ENCODE results near the gene ELMO1. TPM values are rescaled to one million over a fixed set of nuclear protein-coding genes. Genes with fewer than 3 reads are reported as not detected.
A peak's percentile ranks its signal among the peaks of the same experiment; 100 is the strongest.

The ELMO1 gene
- total and polyA plus RNA-seq, 10 of the 15 experiments (the other 5 are each of a cell fraction or from before 2014, with no cell fraction given) = 22.6 to 85.9 (median 56.6) TPM

DNA sequence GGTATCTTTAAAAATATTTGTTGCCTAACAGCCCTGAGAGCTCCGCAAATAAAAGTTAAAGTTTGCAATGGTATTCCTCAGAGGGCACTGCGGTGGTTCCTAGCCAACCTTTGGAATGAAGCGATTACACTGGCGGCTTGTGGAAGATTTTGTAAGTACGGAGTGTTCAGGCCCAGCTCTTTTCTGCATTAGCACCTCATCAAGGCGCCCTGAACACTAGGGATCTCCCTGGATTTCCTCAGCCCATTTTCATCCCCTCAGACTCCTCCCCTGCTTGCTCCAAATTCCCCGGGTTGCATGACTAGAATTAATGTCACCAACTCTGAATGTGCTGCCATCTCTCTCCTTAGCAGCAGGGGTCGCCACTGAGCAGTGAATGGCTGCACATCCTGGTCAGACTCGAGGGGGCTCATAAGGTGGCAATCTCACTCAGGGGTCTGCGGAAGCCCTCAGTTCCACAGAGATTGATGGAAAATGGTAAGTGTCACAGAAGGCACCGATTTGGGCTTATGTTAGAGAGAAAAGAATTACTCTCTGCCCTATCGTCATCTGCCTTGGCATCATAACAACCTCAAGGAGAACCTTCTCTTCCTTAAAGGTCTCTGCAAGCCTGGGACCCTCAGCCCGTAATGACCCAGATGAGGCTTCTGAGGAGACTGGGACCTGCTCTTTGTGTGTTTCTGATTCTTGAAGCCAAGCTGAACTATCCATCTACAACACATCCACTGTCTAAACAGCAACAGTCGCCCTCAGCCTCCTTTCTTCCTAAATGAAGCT lies 461.5 kb downstream of the ELMO1 start (continued):
- TF ChIP-seq YY1 (IDR thresholded peaks at IDR 0.05; ENCODE audit: low read depth, low read length) = peak; percentile 86

GRCh38 chr7:36986511-36986933 lies 462.1 kb downstream of the ELMO1 start:
- ATAC-seq (no peak), DNase-seq (ENCODE audit: low read depth, low spot score) (no peak), FAIRE-seq (no peak)
- BruUV-seq (replicated peaks) = no TSS peak
- no peak overlapping the region for H2AFZ ChIP-seq (ENCODE audit: control insufficient read depth, low read depth, low read length)
- H3K27me3 ChIP-seq (replicated peaks in 1 of 2; ENCODE audit: control insufficient read depth in 2 of 2, insufficient read depth in 2 of 2, low read length in 1 of 2) = no peaks in the 10 kb centered on the region
- ChIA-PET RAD21 (ENCODE audit: unreplicated experiment) (interaction anchor here (0.7 to 9.5 kb wide), 11 partner anchors 10 to 359 kb away, joined by 3 to 119 read pairs (median 4); no protein-coding TSS in a partner anchor), SMC1A (ENCODE audit: uncharacterized antibody, unreplicated experiment) (interaction anchor here (0.7 to 7.9 kb wide), 19 partner anchors 9 to 522 kb away, joined by 3 to 104 read pairs (median 4); no protein-coding TSS in a partner anchor), CTCF (interaction anchor here (0.6 to 9.5 kb wide), 34 partner anchors 8 to 875 kb away, joined by 3 to 186 read pairs (median 4); no protein-coding TSS in a partner anchor), POLR2A (no interaction called here)
- intact Hi-C loops (cut with micrococcal nuclease; ENCODE audit: unreplicated experiment) (loop anchor here (2.0 to 5.0 kb wide), 2 partner anchors 196 to 211 kb away; no protein-coding TSS in a partner anchor), in situ Hi-C loops (cut with MboI) (loop anchor here (5.0 kb wide), 1 partner anchor 196 kb away; no protein-coding TSS in a partner anchor)
- H3K9ac ChIP-seq (ENCODE audit: control insufficient read depth, insufficient read depth, low read length) = no peak overlapping the region
- no peaks in the 10 kb centered on the region for H3K9me3 ChIP-seq (replicated peaks; ENCODE audit: control insufficient read depth, insufficient read depth, low read length)
- no peaks in the 10 kb centered on the region for H3K36me3 ChIP-seq (ENCODE audit: control insufficient read depth in 2 of 2, insufficient read depth in 2 of 2, low read length in 1 of 2)
- H3K4me3 ChIP-seq = no peak overlapping the region
- H4K20me1 ChIP-seq (ENCODE audit: control insufficient read depth, insufficient read depth) = no peaks in the 10 kb centered on the region
- no peaks in the 10 kb centered on the region for H3K79me2 ChIP-seq (ENCODE audit: control insufficient read depth, insufficient read depth, low read length)
- H3K4me1 ChIP-seq (ENCODE audit: control insufficient read depth, insufficient read depth, low read length) = no peaks in the 10 kb centered on the region
- no peak overlapping the region for H3K4me2 ChIP-seq (ENCODE audit: control insufficient read depth, insufficient read depth)
- 96% methylated on average over 5 of the region's 5 CpGs for WGBS (ENCODE audit: insufficient coverage, insufficient replicate concordance, low lambda C conversion rate, missing lambda C conversion rate)
- no peak overlapping the region for H3K27ac ChIP-seq (ENCODE audit: control insufficient read depth, insufficient read depth)
- TF ChIP-seq MXI1 (IDR thresholded peaks at IDR 0.05; ENCODE audit: low read depth, low read length) (no peak), RBBP5 (conservative IDR thresholded peaks at IDR 0.05) (no peak), MEF2B (IDR thresholded peaks at IDR 0.05; ENCODE audit: partially characterized antibody, poor library complexity, severe bottlenecking) (no peak), RFX5 (IDR thresholded peaks at IDR 0.05; ENCODE audit: low read depth, low read length) (no peak), ZNF384 (IDR thresholded peaks at IDR 0.05; ENCODE audit: borderline replicate concordance, low read depth, low read length) (no peak), IKZF1 (conservative IDR thresholded peaks at IDR 0.05) (no peak), CREB1 (IDR thresholded peaks at IDR 0.05; ENCODE audit: low read depth) (no peak), REST (IDR thresholded peaks at IDR 0.05; ENCODE audit: low read depth, low read length) (no peak), ZNF274 (IDR thresholded peaks at IDR 0.05; ENCODE audit: insufficient read depth, insufficient read length) (no peak), MTA2 (IDR thresholded peaks at IDR 0.05; ENCODE audit: low read depth) (no peak), CBX3 (IDR thresholded peaks at IDR 0.05; ENCODE audit: borderline replicate concordance, low read depth) (no peak), E2F4 (IDR thresholded peaks at IDR 0.05; ENCODE audit: low read depth, low read length) (no peak), HCFC1 (IDR thresholded peaks at IDR 0.05; ENCODE audit: low read length) (no peak), RCOR1 (conservative IDR thresholded peaks at IDR 0.05; ENCODE audit: low read depth, low read length) (no peak), FOXM1 (IDR thresholded peaks at IDR 0.05; ENCODE audit: low read depth, low read length) (no peak), GABPA (IDR thresholded peaks at IDR 0.05; ENCODE audit: low read depth) (no peak)

Measured in GM12878 (cell line).